GM21360 (cell line): ENCODE results near the gene KLF7.

ENCODE experiments used
- ATAC-seq: cut with Tn5 transposase; IDR thresholded peaks from one replicate; pipeline ENCODE4 v1.9.1; 2021; ENCODE audit warnings: mild to moderate bottlenecking, moderate library complexity; ENCODE audit not compliant: unreplicated experiment

The KLF7 gene

DNA sequence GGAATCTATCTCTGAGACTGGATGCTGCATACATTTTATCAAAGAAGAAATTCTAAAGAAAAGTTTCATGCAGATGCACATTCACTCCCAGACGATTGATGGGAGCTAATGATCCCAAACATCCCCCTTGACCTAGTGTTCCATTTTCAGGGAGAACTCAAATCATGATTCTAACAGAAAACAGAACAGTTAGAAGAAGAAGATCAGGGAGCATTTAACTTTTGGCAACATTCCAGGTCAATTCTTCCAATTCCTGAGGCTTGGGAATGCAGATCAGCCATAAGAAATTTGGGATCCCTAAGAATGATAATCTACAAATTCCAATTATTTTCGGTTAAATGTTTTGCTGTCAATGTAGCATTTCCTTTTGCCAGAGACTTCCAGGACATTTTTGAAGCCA is 129.9 kb downstream of the KLF7 start:
- no peak for ATAC-seq

DNA sequence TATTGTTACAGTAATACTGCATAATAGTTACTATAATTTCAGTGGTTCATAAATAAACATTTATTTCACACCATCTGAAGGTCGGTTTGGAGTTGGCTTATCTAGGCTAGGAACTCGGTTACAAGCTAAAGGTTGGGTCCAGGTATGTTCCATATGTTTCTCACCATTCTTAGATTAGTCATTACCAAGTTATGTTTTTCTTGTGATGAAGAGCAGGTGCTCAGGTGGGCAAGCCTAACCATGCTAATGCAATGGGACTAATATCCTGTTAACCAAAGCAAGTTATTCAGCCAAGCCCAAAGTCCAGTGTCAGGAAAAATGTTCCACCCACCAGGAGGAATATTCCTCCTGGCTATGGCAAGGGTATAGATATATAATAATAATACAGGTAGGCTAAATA is 133.3 kb downstream of the KLF7 start:
- ATAC-seq: no peak
